HEK293T (cell line): ENCODE results near the gene CMTM5.

ENCODE experiments used
- FOXA1 ChIP-seq: fragments of 450-650 bp; IDR thresholded peaks from 2 replicates; pipeline ENCODE4 v1.6.1; 2016; ENCODE audit warnings: mild to moderate bottlenecking
- FOXM1 ChIP-seq: fragments of 450-650 bp; IDR thresholded peaks from 2 replicates; pipeline ENCODE4 v1.6.1; 2017; ENCODE audit warnings: mild to moderate bottlenecking, borderline replicate concordance
- SP1 ChIP-seq: fragments of 450-650 bp; IDR thresholded peaks from 2 replicates; pipeline ENCODE4 v1.6.1; 2017
- SUZ12 ChIP-seq: fragments of 450-650 bp; IDR thresholded peaks from 2 replicates; pipeline ENCODE4 v1.6.1; 2016; ENCODE audit warnings: mild to moderate bottlenecking
- TARDBP ChIP-seq: fragments of 450-650 bp; IDR thresholded peaks from 2 replicates; pipeline ENCODE4 v1.6.1; 2016

GRCh38 chr14:23376482-23377197 lies at the start of gene CMTM5:
- TF ChIP-seq FOXA1 (no peak), FOXM1 (no peak), TARDBP (no peak), SP1 (no peak), SUZ12 (no peak)
